ENCODE measurements around the gene MEPCE.

- TF ChIP-seq EZH2 (IDR thresholded peaks at IDR 0.05; ENCODE audit: insufficient read depth, poor library complexity, severe bottlenecking) (no peak), EZH2phosphoT487 (IDR thresholded peaks at IDR 0.05; ENCODE audit: insufficient read depth, low read depth) (no peak)
Measured at GRCh38 chr7:100456562-100456961, 26.9 kb downstream of the MEPCE start.

Measured in GM23248 (cell line).